CD4-positive, alpha-beta T cell (primary cell): ENCODE data around the gene ZMAT3. TPM values are rescaled to one million over a fixed set of nuclear protein-coding genes. Genes with fewer than 3 reads are reported as not detected.
"Not testable (repeated sequence)": the region's sequence is repeated elsewhere in the genome, so short reads cannot be mapped to it uniquely, and the experiment has no call there.

Experiments used
- ATAC-seq: fragments of 200-7000 bp; cut with Tn5 transposase; one replicate; pipeline ENCODE4 v1.10.0; 2022; ENCODE audit warnings: mild to moderate bottlenecking; ENCODE audit not compliant: poor library complexity
- CTCF ChIA-PET: fragments of 350-600 bp; sonication (Branson Sonifier 250); formaldehyde crosslinking; loops from one replicate; lab custom pipeline; 2021; ENCODE audit warnings: antibody characterized with exemption, inconsistent platforms; lab: Charles Lee
- POLR2A ChIA-PET: fragments of 350-600 bp; sonication (Branson Sonifier 250); formaldehyde crosslinking; loops from one replicate; lab custom pipeline; 2021; ENCODE audit warnings: antibody characterized with exemption, inconsistent platforms; lab: Charles Lee
- DNase-seq, 14 experiments: peaks; one replicate each; pipeline ENCODE4 v3.0.0-alpha.2; 2013 to 2020; ENCODE audit warnings: mixed read lengths in 2 of 14
- H3K27ac ChIP-seq, 2 donors: one replicate each; pipeline versions ENCODE4 v1.5.1 to v1.7.0; 2013; ENCODE audit warnings: low read length in 2 of 2, low read depth in 1 of 2, mild to moderate bottlenecking in 1 of 2
- H3K27me3 ChIP-seq, 2 experiments: 1 replicate in 1 of 2; 2 replicates in 1 of 2; pipeline versions ENCODE4 v1.6.1 to v1.7.0; 2013; ENCODE audit warnings: low read length in 2 of 2, control low read depth in 1 of 2, mild to moderate bottlenecking in 1 of 2, moderate library complexity in 1 of 2; ENCODE audit not compliant: insufficient read depth in 2 of 2, control insufficient read depth in 1 of 2
- H3K36me3 ChIP-seq: one replicate; pipeline ENCODE4 v1.6.1; 2013; ENCODE audit warnings: low read length, control low read depth; ENCODE audit not compliant: insufficient read depth
- H3K4me1 ChIP-seq: one replicate; pipeline ENCODE4 v1.6.1; 2013; ENCODE audit warnings: low read length, control low read depth; ENCODE audit not compliant: insufficient read depth
- H3K4me3 ChIP-seq: one replicate; pipeline ENCODE4 v1.5.1; 2013; ENCODE audit warnings: mild to moderate bottlenecking, low read length, moderate library complexity
- H3K9me3 ChIP-seq, 2 experiments: 1 replicate in 1 of 2; 2 replicates in 1 of 2; pipeline versions ENCODE4 v1.6.1 to v1.7.0; 2013; ENCODE audit warnings: low read length in 2 of 2, mild to moderate bottlenecking in 2 of 2, control low read depth in 1 of 2, moderate library complexity in 1 of 2; ENCODE audit not compliant: control insufficient read depth in 1 of 2, insufficient read depth in 1 of 2
- H3K27ac Mint-ChIP-seq: one replicate; pipeline ENCODE4 v1.8.0; 2020; ENCODE audit warnings: mixed read lengths
- H3K27me3 Mint-ChIP-seq: one replicate; pipeline ENCODE4 v1.8.0; 2021; ENCODE audit warnings: mixed read lengths
- H3K36me3 Mint-ChIP-seq: one replicate; pipeline ENCODE4 v1.8.0; 2021; ENCODE audit warnings: low read depth, mixed read lengths
- H3K4me1 Mint-ChIP-seq: one replicate; pipeline ENCODE4 v1.8.0; 2021; ENCODE audit warnings: low read depth, mixed read lengths
- H3K4me3 Mint-ChIP-seq: one replicate; pipeline ENCODE4 v1.8.0; 2020; ENCODE audit warnings: mild to moderate bottlenecking, mixed read lengths
- H3K9me3 Mint-ChIP-seq: one replicate; pipeline ENCODE4 v1.8.0; 2020; ENCODE audit warnings: mixed read lengths
- CTCF ChIP-seq: fragments of 200-600 bp; IDR thresholded peaks from one replicate; pipeline ENCODE4 v1.8.0; 2022; ENCODE audit warnings: antibody characterized with exemption, mild to moderate bottlenecking
- intact Hi-C, 2 experiments: fragments of 100-400 bp; cut with DNase I in 1 of 2; cut with micrococcal nuclease in 1 of 2; formaldehyde crosslinking; loops; one replicate each; pipeline versions ENCODE4 v1.15.1 to v1.9.0; 2023 to 2025; cut with DNase I, micrococcal nuclease
- polyA plus RNA-seq, 2 donors: library from polyadenylated mRNA; unstranded; fragments of 120-200 nt; gene quantifications; one replicate each; pipeline ENCODE4 v1.2.1, GENCODE V29; 2013
- total RNA-seq, 174 experiments: library from RNA in 2 of 174; stranded (reverse) in 2 of 174; gene quantifications; one replicate each; pipeline ENCODE4 v1.2.3 and lab custom pipeline; 2021 to 2026

Gene ZMAT3, protein sequence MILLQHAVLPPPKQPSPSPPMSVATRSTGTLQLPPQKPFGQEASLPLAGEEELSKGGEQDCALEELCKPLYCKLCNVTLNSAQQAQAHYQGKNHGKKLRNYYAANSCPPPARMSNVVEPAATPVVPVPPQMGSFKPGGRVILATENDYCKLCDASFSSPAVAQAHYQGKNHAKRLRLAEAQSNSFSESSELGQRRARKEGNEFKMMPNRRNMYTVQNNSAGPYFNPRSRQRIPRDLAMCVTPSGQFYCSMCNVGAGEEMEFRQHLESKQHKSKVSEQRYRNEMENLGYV
- total RNA-seq, result 10 to 100 TPM; 10.2 to 13.0 TPM
- polyA plus RNA-seq (2013, experiment 1 of 2), result 14.4 TPM
- 12.6 TPM for polyA plus RNA-seq (2013, experiment 2 of 2)
- 17.8 to 92.0 (median 41.1) reads per million in 172 experiments for total RNA-seq (lab: John Stamatoyannopoulos, UW)

DNA sequence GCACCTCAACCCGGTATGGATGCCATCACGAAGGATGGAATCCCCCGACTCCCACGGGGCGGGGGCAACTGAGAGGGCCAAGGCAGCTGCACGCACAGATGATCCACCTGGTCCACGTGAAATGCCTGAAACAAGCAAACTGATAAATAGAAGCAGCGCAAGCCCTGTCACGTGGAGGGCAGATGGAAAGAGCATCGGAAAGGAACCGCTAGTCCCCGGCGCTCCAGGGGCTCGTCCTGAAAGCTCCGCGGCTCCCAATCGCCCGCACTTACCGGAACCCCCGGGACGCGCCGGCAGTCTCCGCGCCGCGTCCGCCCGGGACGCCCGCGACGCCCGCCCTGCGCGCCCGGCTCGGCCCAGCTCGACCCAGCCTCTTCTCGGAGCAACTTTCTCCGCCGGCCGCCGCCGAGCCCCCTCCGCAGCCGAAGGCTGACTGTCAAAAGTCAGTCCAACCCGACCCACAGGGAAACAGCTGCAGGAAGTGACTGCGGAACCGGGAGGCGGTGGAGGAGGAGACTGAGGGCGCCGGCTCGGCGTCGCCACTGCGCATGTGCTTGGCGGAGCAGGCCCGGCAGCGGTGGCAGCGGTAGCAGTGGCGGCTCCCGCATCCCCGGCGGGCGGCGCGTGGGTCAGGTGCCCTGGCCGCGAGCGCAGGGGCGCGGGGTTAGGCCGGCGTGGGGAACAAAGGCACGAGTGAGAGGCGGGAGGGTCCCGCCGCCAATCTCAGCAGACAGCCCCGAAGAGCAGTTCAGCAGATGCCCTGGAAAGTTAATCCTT is at the start of gene ZMAT3:
Gene ZMAT3, minus strand, starts transcription at position 487 of the 777 bp plus-strand sequence. CDS start 4,057 bp downstream, outside the sequence.
- Histone ChIP-seq H3K9me3 (no peaks in the 10 kb centered on the region), H3K27me3 (no peaks in the 10 kb centered on the region), H3K36me3 (peaks cover 11% of the 10 kb centered on the region), H3K4me3 (peak within 1 kb of the TSS; percentile 78), H3K4me1 (peaks cover 30% of the 10 kb centered on the region), H3K27ac (peak within 1 kb of the TSS; percentile 76 to 92)
- ChIA-PET CTCF (interaction anchor here (1.4 to 2.1 kb wide), 3 partner anchors 56 to 250 kb away, joined by 3 to 6 read pairs (median 4); no protein-coding TSS in a partner anchor), POLR2A (interaction anchor here (0.6 to 4.5 kb wide), 21 partner anchors 9 to 693 kb away, joined by 3 to 40 read pairs (median 6); partner anchors contain the start of genes ACTL6A, MRPL47, NDUFB5 and PIK3CA)
- DNase-seq, result peak; percentile 72 to 94 (median 81)
- peak within 1 kb of the TSS; percentile 86 for H3K27ac Mint-ChIP-seq
- no peaks in the 10 kb centered on the region for H3K9me3 Mint-ChIP-seq
- peaks cover 71% of the 10 kb centered on the region for H3K4me1 Mint-ChIP-seq
- H3K27me3 Mint-ChIP-seq, result no peaks in the 10 kb centered on the region
- ATAC-seq, result peak; percentile 81
- TF ChIP-seq CTCF, result no peak
- peak within 1 kb of the TSS; percentile 99 for H3K4me3 Mint-ChIP-seq
- peaks cover 31% of the 10 kb centered on the region for H3K36me3 Mint-ChIP-seq
- intact Hi-C loops, result loop anchor here (2.0 to 5.0 kb wide), 5 partner anchors 34 to 247 kb away; no protein-coding TSS in a partner anchor

DNA sequence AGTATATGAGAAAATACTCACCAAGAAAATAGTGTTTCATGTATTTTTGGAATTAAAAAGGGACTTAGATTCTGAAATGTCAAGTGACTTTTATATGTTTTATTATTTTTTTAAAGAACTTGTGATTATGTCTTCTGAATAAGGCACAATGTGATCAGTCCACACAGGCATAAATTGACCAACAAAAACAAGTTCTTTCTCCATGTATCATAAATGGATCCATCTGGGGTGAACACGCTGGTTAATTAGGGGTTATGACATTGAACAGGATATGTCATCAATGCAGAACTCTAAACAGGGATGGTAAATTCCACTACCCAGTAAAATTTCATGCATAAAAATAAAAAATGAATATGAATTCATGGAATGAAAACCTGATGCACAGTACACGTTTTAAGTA is 45.2 kb upstream of the ZMAT3 start:
- no peaks in the 10 kb centered on the region for H3K4me1 Mint-ChIP-seq
- Histone ChIP-seq H3K27ac (no peak overlapping the region), H3K36me3 (no peaks in the 10 kb centered on the region), H3K27me3 (no peaks in the 10 kb centered on the region), H3K4me3 (no peak overlapping the region), H3K4me1 (no peaks in the 10 kb centered on the region), H3K9me3 (no peaks in the 10 kb centered on the region)
- TF ChIP-seq CTCF, result no peak
- ATAC-seq (no peak), DNase-seq (no peak)
- H3K9me3 Mint-ChIP-seq, result peaks cover under 1% of the 10 kb centered on the region
- intact Hi-C loops, result no loop called here
- H3K27ac Mint-ChIP-seq, result no peak overlapping the region
- no peak overlapping the region for H3K4me3 Mint-ChIP-seq
- CTCF ChIA-PET, result no interaction called here
- POLR2A ChIA-PET, result no interaction called here
- peaks cover 19% of the 10 kb centered on the region for H3K27me3 Mint-ChIP-seq
- H3K36me3 Mint-ChIP-seq, result no peaks in the 10 kb centered on the region

DNA sequence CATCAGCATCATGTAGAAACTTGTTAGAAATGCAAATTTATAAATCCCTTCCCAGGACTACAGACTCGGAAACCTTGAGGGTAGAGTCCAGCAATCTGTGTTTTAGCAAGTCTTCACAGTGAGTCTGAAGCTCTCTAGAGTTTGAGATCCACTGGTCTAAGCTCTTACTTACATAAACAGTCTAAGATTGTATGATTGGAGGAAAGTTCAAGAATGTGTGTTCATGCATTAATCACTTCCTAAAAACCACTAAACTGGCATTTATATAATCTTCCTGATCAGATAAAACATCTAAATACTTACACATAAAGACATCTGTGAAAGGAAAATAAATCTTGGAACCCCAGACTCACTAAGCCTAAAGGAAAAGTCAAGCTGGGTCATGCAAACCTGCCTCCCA is 43.8 kb upstream of the ZMAT3 start:
- H3K4me3 Mint-ChIP-seq, H3K9me3 Mint-ChIP-seq, intact Hi-C loops, H3K36me3 Mint-ChIP-seq, H3K4me1 ChIP-seq, CTCF ChIA-PET, ATAC-seq, H3K36me3 ChIP-seq, DNase-seq, H3K4me3 ChIP-seq, H3K27ac ChIP-seq, POLR2A ChIA-PET, H3K27me3 ChIP-seq, H3K4me1 Mint-ChIP-seq, H3K9me3 ChIP-seq, H3K27ac Mint-ChIP-seq: not testable (repeated sequence)
- peaks cover 24% of the 10 kb centered on the region for H3K27me3 Mint-ChIP-seq
